Lower leg skin (tissue), 4 donors: ENCODE results near the gene DOCK1. TPM values are rescaled to one million over a fixed set of nuclear protein-coding genes. Genes with fewer than 3 reads are reported as not detected.

ENCODE experiments used
- DNase-seq, 2 donors: peaks; one replicate each; pipeline ENCODE4 v3.0.0-alpha.2; 2019; ENCODE audit warnings: low spot score in 2 of 2
- H3K4me3 ChIP-seq: fragments of 200-600 bp; sonication (generic); 2 replicates; pipeline ENCODE4 v1.5.1; 2017; ENCODE audit warnings: mild to moderate bottlenecking, low read depth; ENCODE audit not compliant: poor library complexity, severe bottlenecking
- CTCF ChIP-seq, 3 donors: fragments of 450-650 bp; IDR thresholded peaks; one replicate each; pipeline ENCODE4 v1.5.1; 2016; ENCODE audit warnings: antibody characterized with exemption in 3 of 3, mild to moderate bottlenecking in 3 of 3, moderate library complexity in 2 of 3
- POLR2A ChIP-seq, 2 donors: fragments of 450-650 bp; IDR thresholded peaks; one replicate each; pipeline ENCODE4 v1.6.1; 2016 to 2017; ENCODE audit warnings: antibody characterized with exemption in 2 of 2, mild to moderate bottlenecking in 1 of 2, moderate library complexity in 1 of 2
- WGBS, 2 donors: methylation state at CpG; one replicate each; pipeline ENCODE4 v1.1.5; 2018; 5-methylcytosine and 5-hydroxymethylcytosine counted together
- intact Hi-C: fragments of 100-400 bp; cut with DNase I; formaldehyde crosslinking; loops from one replicate; pipeline ENCODE4 v1.15.0; 2023; ENCODE audit warnings: low total_unique reads
- total RNA-seq, 4 donors: library from RNA; depleted of rRNA; stranded (reverse); fragments of >200 nt; gene quantifications; one replicate each; pipeline ENCODE4 v1.1.0, GENCODE V29; 2016

The DOCK1 gene
- total RNA-seq, 4 donors from 2014 or later = 76.6 to 108 (median 83.4) TPM

DNA sequence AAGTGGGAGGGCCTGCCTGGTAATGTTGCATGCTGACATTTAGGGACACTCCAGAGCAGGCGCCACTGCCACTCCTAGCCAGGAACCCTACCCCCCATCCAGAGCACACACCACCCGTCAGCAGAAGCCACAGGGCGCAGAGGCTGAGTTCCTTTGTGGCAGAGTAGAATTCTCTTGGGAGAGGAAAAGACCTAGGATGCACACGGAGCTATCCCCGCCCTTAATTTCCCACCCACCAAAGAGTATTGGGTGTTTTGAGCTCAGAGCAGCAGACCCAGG lies 291.9 kb downstream of the DOCK1 start:
- WGBS, 2 donors = 63 to 78% methylated on average over 5 of the region's 5 CpGs
- DNase-seq = no peak
- no peak for TF ChIP-seq POLR2A (IDR thresholded peaks at IDR 0.05)
- TF ChIP-seq CTCF (IDR thresholded peaks at IDR 0.05) = no peak
- H3K4me3 ChIP-seq = no peak overlapping the region
- intact Hi-C loops = no loop called here

DNA sequence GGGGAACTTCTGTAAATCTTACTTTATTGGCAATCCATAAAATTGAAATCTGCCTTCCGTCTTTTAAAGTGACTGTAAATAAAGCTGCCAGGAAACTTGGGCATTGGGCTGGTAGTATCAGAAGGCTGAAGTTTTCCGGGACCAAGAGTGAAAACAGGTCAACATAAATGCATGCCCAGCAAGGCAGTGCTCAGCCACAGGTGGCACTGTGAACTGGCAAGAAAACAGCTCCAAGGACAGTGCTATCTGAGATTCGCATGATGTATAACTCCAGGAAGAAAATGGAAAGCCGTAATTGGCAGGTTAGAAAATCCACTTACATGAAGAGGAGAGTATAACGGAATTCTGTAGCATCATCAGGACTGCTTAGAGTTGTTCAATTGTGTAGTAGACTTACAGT lies 293.1 kb downstream of the DOCK1 start:
- TF ChIP-seq CTCF (IDR thresholded peaks at IDR 0.05) (no peak), POLR2A (IDR thresholded peaks at IDR 0.05) (no peak)

GRCh38 chr10:127198721-127199120 lies 293.5 kb downstream of the DOCK1 start:
- H3K4me3 ChIP-seq = no peak overlapping the region
- 86% methylated on average over 2 of the region's 2 CpGs for WGBS, 2 donors
- intact Hi-C loops = no loop called here
- no peak for TF ChIP-seq CTCF (IDR thresholded peaks at IDR 0.05)
- no peak for TF ChIP-seq POLR2A (IDR thresholded peaks at IDR 0.05)
- no peak for DNase-seq

More for the DNA sequence above, 293.1 kb downstream of the DOCK1 start:
- intact Hi-C loops = no loop called here
- H3K4me3 ChIP-seq = no peak overlapping the region
- no peak for DNase-seq
- 92 to 99% methylated on average over 5 of the region's 5 CpGs for WGBS, 2 donors

DNA sequence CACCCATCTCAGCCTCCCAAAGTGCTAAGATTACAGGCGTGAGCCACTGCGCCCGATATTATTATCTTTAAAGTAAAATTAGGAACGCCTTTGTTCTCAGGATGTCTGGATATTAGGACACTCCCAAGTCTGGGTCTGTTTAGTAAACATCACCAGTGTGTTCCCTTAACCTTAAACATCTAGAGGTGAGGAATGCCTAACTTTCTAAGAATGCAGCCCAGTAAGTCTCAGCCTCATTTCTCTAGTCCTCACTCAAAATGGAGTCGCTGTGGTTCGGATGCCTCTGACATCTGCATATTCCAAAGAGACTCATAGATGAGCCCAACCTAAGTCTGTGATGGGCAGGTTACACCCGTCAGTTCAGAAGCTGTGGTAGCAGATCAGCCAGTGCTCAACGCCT lies 295.4 kb downstream of the DOCK1 start:
- intact Hi-C loops = no loop called here
- TF ChIP-seq CTCF (IDR thresholded peaks at IDR 0.05) (no peak), POLR2A (IDR thresholded peaks at IDR 0.05) (no peak)
- no peak for DNase-seq
- 95 to 97% methylated on average over 8 of the region's 8 CpGs for WGBS, 2 donors
- H3K4me3 ChIP-seq = no peak overlapping the region

DNA sequence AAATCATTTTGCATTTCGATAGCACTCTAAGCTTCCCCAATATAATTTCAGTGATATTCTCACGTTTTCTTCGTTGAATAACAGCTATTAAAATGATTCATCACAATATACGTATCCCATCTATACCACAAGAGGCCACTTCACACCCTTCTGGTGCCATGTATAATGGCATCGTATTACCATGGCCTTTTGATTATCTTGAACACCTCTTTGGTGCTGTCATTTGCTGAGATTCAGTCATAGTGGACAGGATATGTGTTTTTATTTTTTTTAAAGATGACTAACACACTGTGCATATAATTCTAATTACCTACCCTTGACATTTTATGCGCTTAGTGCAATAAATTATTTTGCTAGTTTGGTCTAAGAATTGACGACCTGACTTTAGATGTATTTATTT lies 297.8 kb downstream of the DOCK1 start:
- H3K4me3 ChIP-seq = no peak overlapping the region
- no peak for DNase-seq
- TF ChIP-seq CTCF (IDR thresholded peaks at IDR 0.05) = no peak
- TF ChIP-seq POLR2A (IDR thresholded peaks at IDR 0.05) = no peak
- intact Hi-C loops = no loop called here
- WGBS, 2 donors = 92 to 93% methylated on average over 7 of the region's 7 CpGs

DNA sequence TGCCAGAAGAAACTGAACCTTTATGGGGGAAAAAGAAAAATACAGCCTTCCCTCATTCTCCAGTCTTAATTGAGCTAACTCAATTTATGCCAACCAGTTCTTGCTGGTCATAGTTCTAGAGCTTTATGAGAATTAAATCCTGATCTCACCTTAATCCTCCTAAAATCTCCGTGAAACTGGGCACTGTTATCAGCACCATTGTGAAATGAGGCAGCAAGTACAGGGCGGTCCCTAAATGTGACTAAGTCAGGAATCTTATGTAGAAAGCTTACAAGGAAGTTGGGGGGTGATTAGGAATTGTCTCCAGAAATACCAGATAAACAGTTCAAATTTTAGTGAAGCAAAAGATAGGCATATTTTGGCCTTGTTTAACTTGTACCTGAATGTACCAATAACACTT lies 301.9 kb downstream of the DOCK1 start:
- WGBS, 2 donors = 98 to 99% methylated on average over 2 of the region's 2 CpGs
- no peak overlapping the region for H3K4me3 ChIP-seq
- TF ChIP-seq CTCF (IDR thresholded peaks at IDR 0.05) (no peak), POLR2A (IDR thresholded peaks at IDR 0.05) (no peak)
- DNase-seq = no peak
- intact Hi-C loops = no loop called here
